ENCODE results near the gene IP6K3.

The IP6K3 gene

DNA sequence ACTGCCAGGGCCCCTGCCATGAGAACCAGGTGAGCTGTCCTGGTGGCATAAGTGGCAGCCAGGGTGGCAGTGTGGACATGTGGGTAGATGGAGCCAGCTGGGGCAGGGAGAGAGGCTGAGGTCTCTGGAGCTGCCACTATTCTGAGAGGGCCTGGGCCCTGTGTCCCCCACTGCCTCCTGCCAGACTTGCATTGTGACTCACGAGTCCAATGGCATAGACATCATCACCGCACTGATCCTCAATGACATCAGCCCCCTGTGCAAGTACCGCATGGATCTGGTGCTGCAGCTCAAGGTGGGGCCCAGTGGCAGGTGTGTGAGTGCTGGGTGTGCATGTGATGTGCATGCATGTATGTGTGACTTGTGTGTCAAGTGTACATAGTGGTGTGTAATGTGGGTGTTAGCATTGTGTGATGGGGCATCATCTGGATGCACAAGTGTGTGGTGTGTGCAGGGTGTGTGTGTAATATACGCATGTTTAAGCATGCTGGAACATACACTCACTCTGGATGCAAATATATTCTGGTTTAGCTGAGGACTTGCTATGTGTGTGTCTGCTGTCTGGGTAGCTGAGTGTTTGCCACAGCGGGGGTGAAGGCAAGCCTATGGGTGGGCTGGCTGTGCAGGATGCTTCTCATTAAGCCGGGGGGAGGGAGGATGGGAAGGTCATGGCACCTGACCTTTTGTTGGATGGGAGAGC, 60.3 kb downstream of the IP6K3 start:
- no peak for DNase-seq

DNA sequence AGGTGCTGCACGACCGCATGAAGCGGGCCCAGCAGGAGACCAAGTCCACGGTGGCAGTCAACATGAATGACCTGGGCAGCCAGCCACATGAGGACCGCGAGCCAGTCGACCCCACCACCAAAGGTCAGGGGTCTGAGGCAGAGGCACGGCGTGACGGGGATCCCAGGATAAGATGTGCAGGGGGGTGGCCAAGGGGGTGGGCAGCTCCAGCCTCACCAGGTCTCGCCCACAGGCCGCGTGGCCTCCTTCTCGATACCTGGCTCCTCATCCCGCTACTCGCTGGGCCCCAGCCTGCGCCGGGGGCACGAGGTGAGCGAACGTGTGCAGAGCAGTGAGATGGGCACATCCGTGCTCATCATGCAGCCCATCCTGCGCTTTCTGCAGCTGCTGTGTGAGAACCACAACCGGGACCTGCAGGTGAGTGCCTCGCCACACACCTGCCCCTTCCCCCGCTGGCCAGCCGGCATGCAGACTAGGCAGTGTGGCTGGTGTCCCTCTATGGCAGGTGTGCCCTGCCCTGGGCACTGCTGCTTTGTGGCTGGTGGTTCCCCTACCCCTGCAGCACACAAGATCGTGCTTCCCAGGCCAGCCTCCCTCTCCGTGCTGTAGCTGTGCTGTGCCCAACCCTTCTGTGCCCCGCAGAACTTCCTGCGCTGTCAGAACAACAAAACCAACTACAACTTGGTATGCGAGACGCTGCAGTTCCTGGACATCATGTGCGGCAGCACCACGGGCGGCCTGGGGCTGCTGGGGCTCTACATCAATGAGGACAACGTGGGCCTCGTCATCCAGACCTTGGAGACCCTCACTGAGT, 61.1 kb downstream of the IP6K3 start:
- DNase-seq: no peak

DNA sequence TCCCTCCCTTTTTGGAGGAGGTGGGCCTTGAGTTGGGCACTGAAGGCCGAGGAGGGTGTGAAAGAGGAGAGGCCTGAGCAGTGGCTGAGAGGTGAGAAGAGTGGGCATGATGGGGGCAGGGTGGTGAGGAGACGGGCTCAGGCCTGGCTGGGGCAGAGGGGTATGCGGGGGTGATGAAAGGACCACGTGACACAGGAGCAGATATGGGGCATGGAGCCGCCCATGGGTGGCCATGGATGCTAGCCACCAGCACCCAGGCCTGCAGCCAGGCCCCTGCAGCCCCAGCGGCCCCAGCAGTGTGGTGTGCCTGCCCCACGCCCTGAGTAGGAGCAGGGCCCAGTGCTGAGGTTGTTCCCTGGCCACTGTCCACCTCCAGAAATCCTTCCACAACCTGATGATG, 61.7 kb downstream of the IP6K3 start:
- no peak for DNase-seq

DNA sequence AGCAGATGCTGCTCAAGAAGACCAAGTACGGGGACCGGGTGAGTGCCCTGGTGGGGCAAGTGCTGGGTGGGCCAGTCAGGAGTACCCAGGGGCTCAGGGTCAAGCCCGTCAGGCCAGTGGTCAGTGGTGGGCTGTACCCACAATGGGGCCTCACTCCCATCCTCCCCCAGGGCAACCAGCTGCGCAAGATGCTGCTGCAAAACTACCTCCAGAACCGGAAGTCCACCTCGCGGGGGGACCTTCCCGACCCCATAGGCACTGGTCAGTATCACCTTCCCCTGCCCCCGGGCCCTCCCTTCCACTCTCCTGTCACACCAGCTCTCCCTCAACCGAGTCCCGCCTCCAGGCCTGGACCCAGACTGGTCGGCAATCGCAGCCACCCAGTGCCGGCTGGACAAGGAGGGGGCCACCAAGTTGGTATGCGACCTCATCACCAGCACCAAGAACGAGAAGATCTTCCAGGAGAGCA, 62.2 kb downstream of the IP6K3 start:
- no peak for DNase-seq

DNA sequence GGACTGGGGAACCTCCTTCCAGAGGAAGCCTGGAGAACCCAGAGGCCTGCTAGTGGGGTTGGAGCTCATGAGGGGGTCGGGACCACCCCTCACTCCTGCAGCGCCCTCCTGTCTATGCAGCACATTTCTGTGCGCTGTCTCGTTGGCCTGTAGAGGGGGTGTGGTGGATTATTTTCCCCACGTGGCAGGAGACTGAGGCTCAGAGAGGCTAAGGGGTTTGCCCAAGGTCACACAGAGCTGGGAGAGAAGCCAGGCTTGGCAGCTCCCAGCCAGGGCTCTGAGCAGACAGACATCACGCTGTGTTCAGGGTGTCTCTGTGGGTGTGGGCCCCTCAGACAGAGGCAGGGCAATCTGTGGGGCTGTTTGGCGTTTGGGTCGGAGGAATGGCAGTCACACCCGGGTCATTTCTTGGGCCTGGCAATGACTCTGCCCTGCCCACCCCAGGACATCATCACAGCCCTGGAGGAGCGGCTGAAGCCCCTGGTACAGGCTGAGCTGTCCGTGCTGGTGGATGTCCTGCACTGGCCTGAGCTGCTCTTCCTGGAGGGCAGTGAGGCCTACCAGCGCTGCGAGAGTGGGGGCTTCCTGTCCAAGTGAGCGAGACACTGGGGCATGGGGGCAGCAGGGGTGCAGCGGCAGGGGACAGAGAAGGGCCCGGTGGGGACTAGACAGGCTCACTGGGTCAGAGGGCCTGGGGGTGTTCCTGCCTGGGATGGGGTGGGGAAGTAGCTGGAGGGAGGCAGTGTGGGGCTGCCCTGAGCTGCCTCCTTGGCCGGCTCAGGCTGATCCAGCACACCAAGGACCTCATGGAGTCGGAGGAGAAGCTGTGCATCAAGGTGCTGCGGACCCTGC, 62.9 kb downstream of the IP6K3 start:
- no peak for DNase-seq

DNA sequence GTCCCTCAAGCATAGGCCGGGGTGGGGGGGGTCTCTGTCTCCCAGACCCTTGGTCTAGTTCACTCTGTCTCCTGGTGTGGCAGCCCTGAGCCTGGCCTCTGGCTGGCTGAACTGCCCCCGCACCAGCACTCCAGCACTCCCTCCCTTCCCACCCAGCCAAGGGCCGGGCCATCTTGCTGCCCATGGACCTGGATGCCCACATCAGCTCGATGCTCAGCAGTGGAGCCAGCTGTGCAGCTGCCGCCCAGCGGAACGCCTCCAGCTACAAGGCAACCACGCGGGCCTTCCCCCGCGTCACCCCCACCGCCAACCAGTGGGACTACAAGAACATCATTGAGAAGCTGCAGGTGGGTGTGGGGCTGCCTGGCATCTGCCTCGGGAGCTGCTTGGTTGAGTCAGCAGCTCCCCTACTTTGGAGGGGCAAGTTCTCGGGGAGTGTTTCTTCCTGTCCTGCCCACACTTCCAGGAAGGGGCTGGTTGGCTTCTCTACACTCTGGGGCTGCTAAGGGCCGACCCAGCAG, 63.6 kb downstream of the IP6K3 start:
- DNase-seq: no peak

DNA sequence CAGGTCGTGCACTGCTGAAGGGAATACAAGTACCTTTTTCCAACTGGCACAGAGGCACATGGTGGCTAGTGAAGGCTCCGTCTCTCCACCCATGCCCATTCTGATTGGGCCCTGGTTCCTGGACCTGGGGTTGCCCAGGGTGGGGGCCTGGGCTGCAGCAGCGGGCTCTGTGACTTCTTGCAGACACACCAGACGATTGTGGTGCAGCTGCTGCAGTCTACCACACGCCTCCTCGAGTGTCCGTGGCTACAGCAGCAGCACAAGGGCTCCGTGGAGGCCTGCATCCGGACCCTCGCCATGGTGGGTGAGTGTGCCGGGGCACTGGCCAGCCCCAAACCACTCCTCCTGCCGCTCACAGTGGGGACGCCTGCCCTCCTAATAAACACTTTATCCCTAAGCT, 64.4 kb downstream of the IP6K3 start:
- DNase-seq: no peak

DNA sequence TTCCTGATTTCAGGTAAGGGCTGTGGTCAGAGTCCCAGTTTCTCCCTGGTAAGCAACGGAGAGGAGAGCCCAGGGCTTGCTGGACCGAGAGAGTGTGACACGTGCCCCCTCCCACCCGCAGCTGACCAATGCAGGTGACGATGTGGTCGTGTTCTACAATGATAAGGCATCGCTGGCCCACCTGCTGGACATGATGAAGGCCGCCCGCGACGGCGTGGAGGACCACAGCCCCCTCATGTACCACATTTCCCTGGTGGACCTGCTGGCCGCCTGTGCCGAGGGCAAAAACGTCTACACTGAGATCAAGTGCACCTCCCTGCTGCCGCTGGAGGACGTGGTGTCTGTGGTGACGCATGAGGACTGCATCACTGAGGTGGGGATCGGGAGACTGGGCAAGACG, 66.9 kb downstream of the IP6K3 start:
- DNase-seq: no peak

DNA sequence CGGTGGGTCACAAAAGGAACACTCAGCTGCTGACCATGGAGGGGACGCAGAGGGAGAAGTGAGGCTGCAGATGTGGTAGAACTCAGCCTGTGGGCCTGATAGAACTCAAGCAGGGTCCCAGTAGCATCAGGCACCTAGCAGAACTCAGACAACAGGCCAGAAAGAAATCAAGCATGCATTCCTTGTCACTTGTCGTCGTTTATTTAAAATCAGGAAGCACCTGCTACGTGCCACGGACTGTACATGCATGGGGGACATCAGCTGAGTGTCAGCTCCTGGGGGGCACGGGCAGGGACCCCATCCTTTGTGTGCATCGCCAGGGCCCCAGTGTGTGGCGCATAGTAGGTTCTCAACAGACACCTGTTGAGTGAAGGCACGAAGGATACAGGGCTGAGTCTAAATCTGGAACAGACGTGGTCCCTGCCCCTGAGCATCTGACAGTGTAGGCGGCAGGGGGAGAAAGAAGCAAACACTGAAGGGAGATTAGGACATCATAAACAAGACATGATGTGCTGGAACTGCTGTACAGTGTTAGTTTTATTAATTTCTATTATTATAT, 67.7 kb downstream of the IP6K3 start:
- DNase-seq: no peak

DNA sequence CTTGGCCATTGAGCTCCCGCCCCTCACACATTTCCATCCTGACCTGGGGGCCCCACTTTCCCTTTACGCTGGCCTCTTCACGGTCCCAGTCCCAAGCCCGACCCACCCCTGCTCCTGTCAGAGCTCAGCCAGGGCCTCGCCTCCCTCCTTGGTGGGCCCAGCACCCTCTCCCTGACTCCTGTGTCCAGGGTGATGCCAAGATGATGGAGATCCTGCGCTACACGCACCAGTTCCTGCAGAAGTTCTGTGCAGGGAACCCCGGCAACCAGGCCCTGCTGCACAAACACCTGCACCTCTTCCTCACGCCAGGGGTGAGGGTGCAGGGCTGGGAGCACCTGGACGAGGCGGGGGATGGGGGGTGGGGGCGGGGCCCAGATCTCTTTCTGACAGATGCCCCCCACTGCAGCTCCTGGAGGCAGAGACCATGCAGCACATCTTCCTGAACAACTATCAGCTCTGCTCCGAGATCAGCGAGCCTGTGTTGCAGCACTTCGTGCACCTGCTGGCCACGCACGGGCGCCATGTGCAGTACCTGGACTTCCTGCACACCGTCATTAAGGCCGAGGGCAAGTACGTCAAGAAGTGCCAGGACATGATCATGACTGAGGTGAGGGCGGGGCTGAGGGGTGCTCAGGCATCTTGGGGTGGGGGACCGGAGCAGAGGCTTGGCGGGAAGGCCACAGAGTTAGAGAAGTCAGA, 68.3 kb downstream of the IP6K3 start:
- DNase-seq: no peak

DNA sequence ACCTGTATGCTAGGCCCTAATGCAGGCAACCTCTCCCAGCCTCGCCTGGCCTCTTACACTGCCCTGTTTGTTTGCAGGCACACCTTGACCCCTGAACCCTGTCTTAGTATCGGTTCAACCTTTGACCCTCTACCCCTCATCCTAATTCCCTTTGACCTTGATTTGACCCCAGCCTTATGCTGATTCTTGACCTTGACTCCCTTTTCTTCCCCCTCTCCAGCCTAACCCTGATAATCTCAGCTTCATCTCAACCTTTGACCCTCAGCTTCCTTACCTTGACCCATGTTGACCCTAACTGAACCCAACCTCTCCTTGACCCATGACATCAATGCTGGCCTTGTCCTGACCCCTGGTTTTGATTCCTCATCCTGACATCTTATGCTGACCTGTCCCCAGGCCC, 69.0 kb downstream of the IP6K3 start:
- no peak for DNase-seq

DNA sequence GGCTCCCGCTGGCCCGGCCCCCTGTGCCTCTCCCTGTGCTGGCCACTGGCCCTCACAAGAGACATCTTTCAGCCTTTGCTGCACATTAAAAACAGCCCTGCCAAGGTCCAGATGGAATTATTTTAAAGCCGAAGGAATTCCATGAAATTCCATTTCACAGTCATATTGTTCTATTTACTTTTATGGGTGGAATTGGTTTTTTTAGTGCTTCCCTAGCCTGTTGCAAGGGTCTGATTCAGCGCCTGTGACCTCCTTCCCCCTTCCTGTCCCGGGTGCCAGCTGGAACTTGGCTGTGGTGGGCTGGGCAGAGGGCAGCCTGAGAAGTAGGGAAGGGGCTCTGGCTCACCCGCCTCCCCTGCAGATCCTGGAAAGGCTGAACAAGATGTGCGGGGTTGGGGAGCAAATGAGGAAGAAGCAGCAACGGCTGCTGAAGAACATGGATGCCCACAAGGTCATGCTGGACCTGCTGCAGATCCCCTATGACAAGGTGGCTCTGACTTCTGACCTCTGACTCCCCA, 69.5 kb downstream of the IP6K3 start:
- no peak for DNase-seq

DNA sequence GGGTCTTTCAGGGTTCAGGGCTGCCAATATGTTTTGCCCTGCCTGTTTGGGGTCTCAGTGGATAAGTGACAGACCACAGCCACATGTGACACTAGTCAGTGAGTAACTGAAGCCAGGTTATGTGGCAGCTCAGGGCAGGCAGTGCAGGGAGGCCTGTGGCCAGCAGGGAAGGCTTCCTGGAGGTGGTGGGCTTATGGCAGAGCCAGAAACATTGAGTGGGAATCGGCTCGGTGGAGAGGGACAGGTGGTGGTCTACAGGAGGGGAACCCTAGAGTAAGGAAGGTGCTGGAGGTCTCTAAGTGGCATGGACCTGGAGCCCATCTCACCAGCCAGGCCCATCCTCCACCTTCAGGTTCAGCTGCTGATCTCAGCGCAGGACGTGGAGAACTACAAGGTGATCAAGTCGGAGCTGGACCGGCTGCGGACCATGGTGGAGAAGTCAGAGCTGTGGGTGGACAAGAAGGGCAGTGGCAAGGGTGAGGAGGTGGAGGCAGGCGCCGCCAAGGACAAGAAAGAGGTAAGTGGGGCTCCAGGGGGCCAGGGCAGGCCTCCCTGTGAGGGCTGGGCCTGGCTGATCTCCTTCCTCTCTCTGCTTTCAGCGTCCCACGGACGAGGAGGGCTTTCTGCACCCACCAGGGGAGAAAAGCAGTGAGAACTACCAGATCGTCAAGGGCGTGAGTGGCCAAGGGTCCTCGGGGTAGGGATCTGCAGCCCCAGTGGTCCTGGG, 70.1 kb downstream of the IP6K3 start:
- no peak for DNase-seq

DNA sequence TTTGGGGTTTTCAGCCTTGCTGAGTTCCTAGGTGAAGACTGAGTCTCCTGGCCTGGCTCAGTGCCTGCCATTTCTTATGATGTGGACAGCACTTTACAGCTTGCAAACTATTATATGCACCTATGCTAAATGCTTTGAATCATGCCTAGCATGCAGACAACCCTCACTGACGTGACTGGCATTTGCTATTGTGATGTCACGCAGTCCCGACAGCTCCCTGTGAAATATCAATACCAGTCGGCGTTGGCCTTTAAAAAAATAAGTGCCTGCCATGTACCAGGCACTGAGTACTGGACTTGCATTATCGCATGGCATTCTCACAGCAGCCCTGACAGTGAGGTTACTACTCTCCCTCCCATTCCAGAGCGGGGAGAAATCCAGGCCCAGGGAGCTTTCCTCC, 70.7 kb downstream of the IP6K3 start:
- DNase-seq: no peak

DNA sequence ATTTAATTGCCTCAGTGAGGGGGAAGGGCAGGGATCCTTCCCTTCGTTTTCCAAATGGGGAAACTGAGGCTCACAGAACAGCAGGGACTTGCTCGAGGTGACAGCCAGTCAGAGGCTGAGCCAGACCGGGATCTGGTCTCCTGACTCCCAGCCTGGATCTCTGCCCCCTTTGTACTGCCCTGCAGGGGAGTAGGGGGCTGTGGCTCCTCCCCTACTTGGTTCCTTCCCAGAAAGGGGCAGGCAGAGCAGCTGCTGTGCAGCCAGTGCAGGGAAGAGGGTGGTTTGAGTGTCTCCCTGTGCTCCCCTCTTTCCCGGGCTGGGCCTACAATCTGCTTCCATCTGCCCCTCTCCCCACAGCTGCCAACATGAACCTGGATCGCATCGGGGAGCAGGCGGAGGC, 72.9 kb downstream of the IP6K3 start:
- no peak for DNase-seq

DNA sequence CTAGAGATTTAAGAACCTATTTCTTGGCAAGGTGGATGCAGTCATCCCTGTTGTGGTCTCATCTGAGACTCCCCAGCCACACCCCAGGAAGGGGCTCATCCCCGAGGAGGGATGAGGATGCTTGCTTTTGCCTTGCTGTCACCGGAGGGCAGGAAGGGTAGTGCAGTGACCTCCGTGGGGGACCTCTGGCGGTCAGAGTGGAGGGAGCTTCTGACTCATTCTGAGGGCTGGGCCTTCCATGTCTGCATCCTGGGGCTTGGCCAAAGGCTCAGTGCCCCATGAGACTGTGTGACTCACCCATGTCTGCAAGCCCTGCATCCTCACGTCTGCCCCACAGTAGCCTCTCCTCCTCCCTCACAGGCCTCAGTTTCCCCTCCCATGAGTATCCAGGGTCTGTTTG, 73.9 kb downstream of the IP6K3 start:
- no peak for DNase-seq

DNA sequence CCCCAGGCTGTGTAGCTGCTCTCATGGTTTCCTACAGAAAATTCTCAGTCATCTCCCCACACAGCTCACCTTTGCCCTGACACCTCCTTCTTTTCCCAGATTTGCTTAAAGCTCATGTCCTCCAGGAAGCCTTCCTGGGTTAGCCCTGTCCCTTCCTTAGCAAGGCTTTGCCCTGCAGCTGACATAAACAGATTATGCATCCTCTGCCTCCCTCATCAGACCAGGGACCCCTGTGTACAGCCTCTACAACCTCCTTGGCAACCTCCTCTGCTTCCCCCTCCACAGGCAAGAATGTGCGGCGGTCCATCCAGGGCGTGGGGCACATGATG, 75.0 kb downstream of the IP6K3 start:
- no peak for DNase-seq
